Activated CD8-positive, alpha-beta T cell treated with anti-CD3 and anti-CD28 coated beads for 36 hours (primary cell): Measurements from ENCODE around the gene TBC1D14. TPM values are rescaled to one million over a fixed set of nuclear protein-coding genes. Genes with fewer than 3 reads are reported as not detected.
A peak's percentile ranks its signal among the peaks of the same experiment; 100 is the strongest.

Experiments
- ATAC-seq: fragments of 200-7000 bp; cut with Tn5 transposase; one replicate; pipeline ENCODE4 v1.10.0; 2021; ENCODE audit warnings: mild to moderate bottlenecking, moderate library complexity
- CTCF ChIA-PET: fragments of 350-600 bp; sonication (Branson Sonifier 250); formaldehyde crosslinking; loops from one replicate; lab custom pipeline; 2021; ENCODE audit warnings: antibody characterized with exemption; lab: Charles Lee
- POLR2A ChIA-PET: fragments of 350-600 bp; sonication (Branson Sonifier 250); formaldehyde crosslinking; loops from one replicate; lab custom pipeline; 2021; ENCODE audit warnings: antibody characterized with exemption; lab: Charles Lee
- DNase-seq: peaks from one replicate; pipeline ENCODE4 v3.0.0-alpha.2; 2020
- H3K27ac Mint-ChIP-seq: one replicate; pipeline ENCODE4 v1.8.0; 2021; ENCODE audit warnings: mild to moderate bottlenecking, mixed read lengths
- H3K27me3 Mint-ChIP-seq: one replicate; pipeline ENCODE4 v1.8.0; 2021; ENCODE audit warnings: mixed read lengths
- H3K36me3 Mint-ChIP-seq: one replicate; pipeline ENCODE4 v1.8.0; 2021; ENCODE audit warnings: low read depth, mixed read lengths
- H3K4me1 Mint-ChIP-seq: one replicate; pipeline ENCODE4 v1.8.0; 2021; ENCODE audit warnings: low read depth, mixed read lengths
- H3K4me3 Mint-ChIP-seq: one replicate; pipeline ENCODE4 v1.8.0; 2021; ENCODE audit warnings: mild to moderate bottlenecking, moderate library complexity, mixed read lengths
- H3K9me3 Mint-ChIP-seq: one replicate; pipeline ENCODE4 v1.8.0; 2021; ENCODE audit warnings: mixed read lengths
- CTCF ChIP-seq: fragments of 200-600 bp; IDR thresholded peaks from one replicate; pipeline ENCODE4 v1.8.0; 2022; ENCODE audit warnings: antibody characterized with exemption, mild to moderate bottlenecking
- intact Hi-C: fragments of 100-400 bp; cut with micrococcal nuclease; formaldehyde crosslinking; loops from one replicate; pipeline ENCODE4 v1.10.0; 2022
- total RNA-seq, 2 experiments: library from RNA; stranded (reverse); gene quantifications; one replicate each; pipeline ENCODE4 v1.2.3, GENCODE V29; 2021

TBC1D14 gene
- total RNA-seq, 2 experiments from 2014 or later = 34.7 to 36.3 TPM

GRCh38 chr4:6955261-6955911, 45.8 kb downstream of the TBC1D14 start:
- intact Hi-C loops = no loop called here
- Mint-ChIP-seq H3K27me3 (no peaks in the 10 kb centered on the region), H3K4me3 (no peak overlapping the region), H3K27ac (no peak overlapping the region), H3K9me3 (no peaks in the 10 kb centered on the region), H3K4me1 (peaks cover 55% of the 10 kb centered on the region), H3K36me3 (no peaks in the 10 kb centered on the region)
- ChIA-PET POLR2A (interaction anchor here (1.1 kb wide), 1 partner anchor 37 kb away, joined by 4 read pairs; no protein-coding TSS in a partner anchor), CTCF (interaction anchor here (1.0 to 1.5 kb wide), 2 partner anchors 10 to 27 kb away, joined by 4 to 5 read pairs; no protein-coding TSS in a partner anchor)
- ATAC-seq (no peak), DNase-seq (no peak)
- TF ChIP-seq CTCF = no peak

GRCh38 chr4:6956087-6956433, 46.4 kb downstream of the TBC1D14 start:
- no peak overlapping the region for H3K4me3 Mint-ChIP-seq
- H3K4me1 Mint-ChIP-seq = peaks cover 51% of the 10 kb centered on the region
- ChIA-PET CTCF (interaction anchor here (1.0 to 1.5 kb wide), 3 partner anchors 10 to 115 kb away, joined by 3 to 5 read pairs (median 4); no protein-coding TSS in a partner anchor), POLR2A (interaction anchor here (1.1 kb wide), 1 partner anchor 36 kb away, joined by 4 read pairs; no protein-coding TSS in a partner anchor)
- no peaks in the 10 kb centered on the region for H3K36me3 Mint-ChIP-seq
- TF ChIP-seq CTCF = no peak
- H3K27ac Mint-ChIP-seq = no peak overlapping the region
- intact Hi-C loops = no loop called here
- DNase-seq = no peak
- no peaks in the 10 kb centered on the region for H3K27me3 Mint-ChIP-seq
- ATAC-seq = no peak
- H3K9me3 Mint-ChIP-seq = no peaks in the 10 kb centered on the region

GRCh38 chr4:6956434-6957147, 47.0 kb downstream of the TBC1D14 start:
- Mint-ChIP-seq H3K4me1 (peaks cover 47% of the 10 kb centered on the region), H3K27ac (no peak overlapping the region)

GRCh38 chr4:6957148-6957520, 47.5 kb downstream of the TBC1D14 start:
- POLR2A ChIA-PET = no interaction called here
- Mint-ChIP-seq H3K27ac (peak overlapping the region; percentile 32), H3K4me3 (no peak overlapping the region), H3K36me3 (no peaks in the 10 kb centered on the region), H3K27me3 (no peaks in the 10 kb centered on the region), H3K9me3 (no peaks in the 10 kb centered on the region), H3K4me1 (peaks cover 47% of the 10 kb centered on the region)
- no peak for TF ChIP-seq CTCF
- CTCF ChIA-PET = interaction anchor here (1.0 kb wide), 2 partner anchors 14 to 114 kb away, joined by 3 read pairs; no protein-coding TSS in a partner anchor
- no peak for DNase-seq
- intact Hi-C loops = no loop called here
- no peak for ATAC-seq

More at GRCh38 chr4:6956434-6957147, 47.0 kb downstream of the TBC1D14 start:
- no peak for TF ChIP-seq CTCF
- H3K27me3 Mint-ChIP-seq = no peaks in the 10 kb centered on the region
- no peak overlapping the region for H3K4me3 Mint-ChIP-seq
- no peak for DNase-seq
- H3K36me3 Mint-ChIP-seq = no peaks in the 10 kb centered on the region
- no peaks in the 10 kb centered on the region for H3K9me3 Mint-ChIP-seq
- intact Hi-C loops = no loop called here
- ChIA-PET CTCF (interaction anchor here (1.0 to 1.5 kb wide), 4 partner anchors 9 to 114 kb away, joined by 3 to 5 read pairs (median 4); no protein-coding TSS in a partner anchor), POLR2A (interaction anchor here (1.1 kb wide), 1 partner anchor 35 kb away, joined by 4 read pairs; no protein-coding TSS in a partner anchor)
- no peak for ATAC-seq

- H3K4me1 Mint-ChIP-seq = peaks cover 46% of the 10 kb centered on the region
- DNase-seq = no peak
- ATAC-seq = no peak
- H3K9me3 Mint-ChIP-seq = no peaks in the 10 kb centered on the region
- no peak for TF ChIP-seq CTCF
- ChIA-PET CTCF (no interaction called here), POLR2A (interaction anchor here (1.0 kb wide), 1 partner anchor 29 kb away, joined by 4 read pairs; no protein-coding TSS in a partner anchor)
- H3K36me3 Mint-ChIP-seq = no peaks in the 10 kb centered on the region
- H3K27ac Mint-ChIP-seq = no peak overlapping the region
- no peaks in the 10 kb centered on the region for H3K27me3 Mint-ChIP-seq
- no peak overlapping the region for H3K4me3 Mint-ChIP-seq
- intact Hi-C loops = no loop called here
Observed at GRCh38 chr4:6957994-6958393, 48.4 kb downstream of the TBC1D14 start.
